Measurements from ENCODE around the gene ATF6B. TPM values are rescaled to one million over a fixed set of nuclear protein-coding genes. Genes with fewer than 3 reads are reported as not detected.

The ATF6B gene
- total and polyA plus RNA-seq, 2 of the 13 experiments (the other 11 are each of a cell fraction or from before 2014, with no cell fraction given), result 18.1 to 44.0 TPM

GRCh38 chr6:32127717-32128592 lies at the start of gene ATF6B (continued):
- peak; percentile 43 to 72; a peak in 3 of 4 replicates for TF ChIP-seq HMGXB4 (CRISPR knock-in tag; IDR thresholded peaks at IDR 0.05; ENCODE audit: borderline replicate concordance in 1 of 2, low read depth in 1 of 2)
- peak; percentile 70 for TF ChIP-seq POLR2AphosphoS5 (IDR thresholded peaks at IDR 0.05; ENCODE audit: low read depth, low read length)
- TF ChIP-seq RFX1 (IDR thresholded peaks at IDR 0.05), result peak; percentile 6; the same call in 1 of the 2 replicates
- peak; percentile 73; the same call in 1 of the 3 replicates for TF ChIP-seq MXI1 (IDR thresholded peaks at IDR 0.05; ENCODE audit: borderline replicate concordance, low read depth, low read length)
- TF ChIP-seq CTCF (CRISPR knock-in tag; IDR thresholded peaks at IDR 0.05), result 0 out of 2 replicates have a peak, but pooled peaks have one; percentile 17
- TF ChIP-seq TARDBP (CRISPR knock-in tag; IDR thresholded peaks at IDR 0.05), result peak; percentile 80
- TF ChIP-seq BCLAF1 (IDR thresholded peaks at IDR 0.05), result no peak
- peak; percentile 54; the same call in 1 of the 2 replicates for TF ChIP-seq CSRNP1 (CRISPR knock-in tag; IDR thresholded peaks at IDR 0.05)
- TF ChIP-seq POLR2A (IDR thresholded peaks at IDR 0.05; ENCODE audit: insufficient read depth in 1 of 2, low read depth in 2 of 2, low read length in 2 of 2), result peak; percentile 68 to 69
- TF ChIP-seq NFIC (IDR thresholded peaks at IDR 0.05; ENCODE audit: low read length), result no peak
- TF ChIP-seq RFX5 (IDR thresholded peaks at IDR 0.05; ENCODE audit: low read depth, low read length), result peak; percentile 54
- no peak for TF ChIP-seq ZSCAN22 (CRISPR knock-in tag; IDR thresholded peaks at IDR 0.05)
- TF ChIP-seq ZNF605 (CRISPR knock-in tag; IDR thresholded peaks at IDR 0.05), result peak; percentile 60
- peak; percentile 46; the same call in 1 of the 2 replicates for TF ChIP-seq ZNF777 (CRISPR knock-in tag; IDR thresholded peaks at IDR 0.05)
- 0 out of 2 replicates have a peak, but pooled peaks have one; percentile 58 for TF ChIP-seq STAT5B (CRISPR knock-in tag; IDR thresholded peaks at IDR 0.05)
- TF ChIP-seq ZNF790 (CRISPR knock-in tag; IDR thresholded peaks at IDR 0.05; ENCODE audit: borderline replicate concordance), result peak; percentile 61; the same call in 1 of the 2 replicates
- no peak for TF ChIP-seq TCF7L2 (IDR thresholded peaks at IDR 0.05; ENCODE audit: low read depth, low read length)
- peak; percentile 49; the same call in 1 of the 2 replicates for TF ChIP-seq ARHGAP35 (CRISPR knock-in tag; IDR thresholded peaks at IDR 0.05; ENCODE audit: borderline replicate concordance)

Data from HepG2 (cell line).